Measurements from ENCODE around the gene UMPS.

DNA sequence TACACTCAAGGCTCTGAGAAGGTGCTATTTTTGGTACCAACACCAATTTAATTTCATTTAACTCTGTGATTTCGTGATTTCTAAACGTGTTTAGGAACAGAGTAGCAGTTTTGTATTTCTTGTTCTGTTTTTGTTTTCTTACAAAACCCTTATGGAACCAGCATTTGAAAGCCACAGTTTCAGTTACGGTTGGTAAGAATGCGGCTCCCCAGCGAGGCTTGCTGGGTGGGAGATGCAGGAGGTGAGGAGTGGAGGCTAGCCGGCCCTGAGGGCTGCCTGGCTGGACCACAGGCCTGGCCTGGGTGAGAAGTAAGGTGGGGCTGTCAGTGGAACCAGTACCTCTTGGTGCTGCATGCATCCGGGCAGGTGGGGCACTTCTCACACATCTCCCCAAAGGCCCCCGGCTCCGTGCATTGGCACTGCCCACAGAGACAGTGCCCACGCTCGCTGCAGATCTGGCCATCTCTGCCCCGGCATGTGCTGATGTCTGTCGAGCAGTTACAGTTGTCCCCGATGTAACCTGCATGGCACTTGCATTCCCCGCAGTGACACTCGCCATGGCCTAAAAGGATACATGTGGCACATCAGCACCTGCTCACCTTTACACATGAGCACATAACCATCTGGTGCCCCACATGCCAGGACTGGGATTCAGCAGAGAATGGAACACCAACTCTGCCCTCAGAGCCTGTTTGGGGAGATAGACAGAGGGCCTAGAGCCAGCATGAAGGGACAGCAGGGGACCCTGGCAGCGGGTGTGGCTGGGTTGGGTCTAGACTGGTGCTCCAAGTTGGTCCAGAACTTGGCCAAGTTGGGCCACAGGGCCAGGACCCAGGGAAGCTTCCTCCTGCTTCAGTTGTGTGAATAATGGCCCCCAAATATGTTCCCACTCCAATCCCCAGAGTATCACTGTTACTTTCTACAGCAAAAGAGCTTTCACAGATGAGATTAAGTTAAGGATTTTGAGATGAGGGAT, 43.4 kb downstream of the UMPS start:
- TF ChIP-seq, protein P1, sequence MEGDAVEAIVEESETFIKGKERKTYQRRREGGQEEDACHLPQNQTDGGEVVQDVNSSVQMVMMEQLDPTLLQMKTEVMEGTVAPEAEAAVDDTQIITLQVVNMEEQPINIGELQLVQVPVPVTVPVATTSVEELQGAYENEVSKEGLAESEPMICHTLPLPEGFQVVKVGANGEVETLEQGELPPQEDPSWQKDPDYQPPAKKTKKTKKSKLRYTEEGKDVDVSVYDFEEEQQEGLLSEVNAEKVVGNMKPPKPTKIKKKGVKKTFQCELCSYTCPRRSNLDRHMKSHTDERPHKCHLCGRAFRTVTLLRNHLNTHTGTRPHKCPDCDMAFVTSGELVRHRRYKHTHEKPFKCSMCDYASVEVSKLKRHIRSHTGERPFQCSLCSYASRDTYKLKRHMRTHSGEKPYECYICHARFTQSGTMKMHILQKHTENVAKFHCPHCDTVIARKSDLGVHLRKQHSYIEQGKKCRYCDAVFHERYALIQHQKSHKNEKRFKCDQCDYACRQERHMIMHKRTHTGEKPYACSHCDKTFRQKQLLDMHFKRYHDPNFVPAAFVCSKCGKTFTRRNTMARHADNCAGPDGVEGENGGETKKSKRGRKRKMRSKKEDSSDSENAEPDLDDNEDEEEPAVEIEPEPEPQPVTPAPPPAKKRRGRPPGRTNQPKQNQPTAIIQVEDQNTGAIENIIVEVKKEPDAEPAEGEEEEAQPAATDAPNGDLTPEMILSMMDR (conservative IDR thresholded peaks at IDR 0.05) = no peak
- no peak for TF ChIP-seq EZH2 (IDR thresholded peaks at IDR 0.05; ENCODE audit: low read depth)

Measured in PC-9 (cell line).